Prostate gland (tissue), 2 donors: ENCODE measurements around the gene C1orf50. TPM values are rescaled to one million over a fixed set of nuclear protein-coding genes. Genes with fewer than 3 reads are reported as not detected.

Source experiments
- DNase-seq: peaks from one replicate; pipeline ENCODE4 v3.0.0-alpha.2; 2019; ENCODE audit warnings: low spot score
- H3K27ac ChIP-seq, 2 donors: fragments of 200-600 bp; sonication (generic); 2 replicates each; pipeline ENCODE4 v1.5.1; 2017 to 2019
- H3K27me3 ChIP-seq: fragments of 200-600 bp; sonication (generic); replicated peaks from 2 replicates; pipeline ENCODE4 v1.5.1; 2019; ENCODE audit not compliant: insufficient read depth
- H3K36me3 ChIP-seq, 2 donors: fragments of 200-600 bp; sonication (generic); 1 replicate in 1 of 2; 2 replicates in 1 of 2; pipeline versions ENCODE4 v1.5.1 to v1.8.1; 2017 to 2019
- H3K4me1 ChIP-seq: fragments of 200-600 bp; sonication (generic); replicated peaks from 2 replicates; pipeline ENCODE4 v1.5.1; 2019
- H3K4me3 ChIP-seq, 2 donors: fragments of 200-600 bp; sonication (generic); 2 replicates each; pipeline ENCODE4 v1.5.1; 2017 to 2019
- H3K9me3 ChIP-seq: fragments of 200-600 bp; sonication (generic); 2 replicates; pipeline ENCODE4 v1.5.1; 2017
- CTCF ChIP-seq, 4 experiments: fragments of 200-600 bp in 2 of 4; fragments of 450-650 bp in 2 of 4; sonication (generic) in 2 of 4; IDR thresholded peaks; 1 replicate in 3 of 4; 2 replicates in 1 of 4; pipeline ENCODE4 v1.5.1; 2016 to 2019; ENCODE audit warnings: antibody characterized with exemption in 4 of 4, mild to moderate bottlenecking in 2 of 4, moderate library complexity in 2 of 4
- POLR2A ChIP-seq: fragments of 450-650 bp; IDR thresholded peaks from one replicate; pipeline ENCODE4 v1.6.1; 2016; ENCODE audit warnings: antibody characterized with exemption, mild to moderate bottlenecking
- POLR2AphosphoS5 ChIP-seq: sonication (generic); formaldehyde crosslinking; IDR thresholded peaks from one replicate; pipeline ENCODE4 v1.6.1; 2017; ENCODE audit warnings: antibody characterized with exemption
- WGBS: methylation state at CpG from one replicate; pipeline ENCODE4 v1.1.5; 2018; 5-methylcytosine and 5-hydroxymethylcytosine counted together
- intact Hi-C: fragments of 100-400 bp; cut with DNase I; formaldehyde crosslinking; loops from one replicate; pipeline ENCODE4 v1.14.2; 2022
- total RNA-seq, 2 donors: library from RNA; depleted of rRNA; stranded (reverse); fragments of >200 nt; gene quantifications; one replicate each; pipeline ENCODE4 v1.1.0, GENCODE V29; 2016

The C1orf50 gene
- total RNA-seq, 2 donors from 2014 or later = 3.3 to 3.6 TPM

DNA sequence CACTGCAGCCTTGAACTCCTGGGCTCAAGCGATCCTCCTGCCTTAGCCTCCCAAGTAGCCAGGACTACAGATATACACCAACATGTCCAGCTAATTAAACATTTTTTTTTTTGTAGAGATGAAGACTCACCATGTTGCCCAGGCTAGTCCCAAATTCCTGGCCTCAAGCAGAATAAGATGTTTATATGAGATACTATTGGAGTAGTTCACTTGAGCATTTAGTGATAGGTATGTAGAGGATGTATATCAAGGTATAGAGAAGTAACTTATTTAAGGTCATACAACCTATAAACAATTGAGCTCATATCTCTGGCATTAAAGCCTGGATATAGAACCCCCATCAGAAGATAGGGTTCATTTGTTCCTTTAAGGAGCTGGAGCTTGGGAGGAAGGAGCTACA is 13.1 kb downstream of the C1orf50 start:
- no peak for DNase-seq
- Histone ChIP-seq H3K4me1 (no peaks in the 10 kb centered on the region), H3K27me3 (no peaks in the 10 kb centered on the region), H3K9me3 (no peaks in the 10 kb centered on the region), H3K4me3 (no peak overlapping the region), H3K27ac (no peak overlapping the region), H3K36me3 (peaks cover 3 to 7% of the 10 kb centered on the region in 2 donors)
- intact Hi-C loops = no loop called here
- no peak for TF ChIP-seq CTCF (IDR thresholded peaks at IDR 0.05)
- TF ChIP-seq POLR2A = no peak
- TF ChIP-seq POLR2AphosphoS5 = no peak
- 100% methylated on average over 1 of the region's 1 CpG for WGBS

- intact Hi-C loops = no loop called here
- Histone ChIP-seq H3K4me3 (no peak overlapping the region), H3K36me3 (no peaks in the 10 kb centered on the region), H3K27ac (no peak overlapping the region), H3K27me3 (no peaks in the 10 kb centered on the region), H3K9me3 (no peaks in the 10 kb centered on the region), H3K4me1 (no peaks in the 10 kb centered on the region)
- TF ChIP-seq POLR2AphosphoS5 (no peak), POLR2A (no peak), CTCF (IDR thresholded peaks at IDR 0.05) (no peak)
- no peak for DNase-seq
- WGBS = 98% methylated on average over 2 of the region's 2 CpGs
These were observed 16.0 kb downstream of the C1orf50 start for GRCh38 chr1:42783092-42783491.

DNA sequence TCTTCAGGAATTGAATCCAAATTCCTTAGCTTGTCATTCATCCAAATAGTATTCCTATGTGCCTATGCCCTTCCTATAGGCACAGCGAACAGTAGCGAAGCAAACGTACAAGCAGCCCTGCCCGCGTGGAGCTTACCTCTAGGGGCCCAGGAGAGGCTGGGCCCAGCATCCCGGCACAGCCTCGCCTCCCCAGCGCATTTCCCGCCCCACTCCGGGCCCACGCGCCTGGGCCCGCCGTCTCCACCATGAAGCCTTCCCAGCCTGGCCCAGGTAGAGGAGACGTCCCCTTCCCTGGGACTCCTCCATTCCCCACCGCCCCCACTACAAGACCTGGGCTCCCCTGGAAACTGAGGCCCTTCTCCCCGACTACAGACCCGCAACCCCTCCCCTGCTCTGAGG is 17.5 kb downstream of the C1orf50 start:
- no peak overlapping the region for H3K4me3 ChIP-seq
- TF ChIP-seq POLR2A (no peak), POLR2AphosphoS5 (no peak), CTCF (IDR thresholded peaks at IDR 0.05) (no peak)
- intact Hi-C loops = no loop called here
- H3K27me3 ChIP-seq = no peaks in the 10 kb centered on the region
- H3K4me1 ChIP-seq = no peaks in the 10 kb centered on the region
- DNase-seq = no peak
- no peaks in the 10 kb centered on the region for H3K36me3 ChIP-seq
- no peak overlapping the region for H3K27ac ChIP-seq
- no peaks in the 10 kb centered on the region for H3K9me3 ChIP-seq
- 80% methylated on average over 18 of the region's 18 CpGs for WGBS

GRCh38 chr1:42784946-42785693 is 18.1 kb downstream of the C1orf50 start, which contains the start of gene TMEM269:
Gene TMEM269 (plus strand): TSS chr1:42784991. CDS start chr1:42789894, 4,903 bp downstream.
- intact Hi-C loops = no loop called here
- peak within 1 kb of the TSS; percentile 2 to 19 for H3K4me3 ChIP-seq
- 14% methylated on average over 30 of the region's 54 CpGs for WGBS

More at GRCh38 chr1:42784946-42785693, 18.1 kb downstream of the C1orf50 start, which contains the start of gene TMEM269:
- Histone ChIP-seq H3K9me3 (no peaks in the 10 kb centered on the region), H3K4me1 (no peaks in the 10 kb centered on the region), H3K36me3 (no peaks in the 10 kb centered on the region), H3K27me3 (no peaks in the 10 kb centered on the region), H3K27ac (no peak within 1 kb of the TSS)
- TF ChIP-seq CTCF (IDR thresholded peaks at IDR 0.05) (no peak), POLR2A (no peak), POLR2AphosphoS5 (no peak)
- DNase-seq = no peak
